MCF 10A (cell line): ENCODE measurements around the gene VSTM4. TPM values are rescaled to one million over a fixed set of nuclear protein-coding genes. Genes with fewer than 3 reads are reported as not detected.

Experiments used
- BruUV-seq: library from RNA; stranded (reverse); fragments of 400-500 nt; replicated peaks from 2 replicates; lab custom pipeline; 2021; lab: Mats Ljungman, UMichigan
- CTCF ChIA-PET: fragments of 300-600 bp; sonication (Branson Sonifier 250); formaldehyde crosslinking; extraction: SDS; loops from one replicate; lab custom pipeline; 2021; ENCODE audit warnings: antibody characterized with exemption, inconsistent platforms; lab: Yijun Ruan, JAX
- POLR2A ChIA-PET: fragments of 300-600, 350-650 bp; sonication (Branson Sonifier 250); formaldehyde crosslinking; extraction: SDS; loops from one replicate; lab custom pipeline; 2020; ENCODE audit warnings: antibody characterized with exemption, inconsistent platforms; lab: Yijun Ruan, JAX
- DNase-seq: peaks from one replicate; pipeline ENCODE4 v3.0.0-alpha.2; 2018; ENCODE audit not compliant: unreplicated experiment
- H3K27ac Mint-ChIP-seq: one replicate; pipeline ENCODE4 v1.8.0; 2022; ENCODE audit warnings: mild to moderate bottlenecking, low read depth, mixed read lengths; ENCODE audit not compliant: unreplicated experiment
- H3K27me3 Mint-ChIP-seq: one replicate; pipeline ENCODE4 v1.8.0; 2022; ENCODE audit warnings: mixed read lengths; ENCODE audit not compliant: insufficient read depth, unreplicated experiment
- H3K36me3 Mint-ChIP-seq: one replicate; pipeline ENCODE4 v1.8.0; 2022; ENCODE audit warnings: mild to moderate bottlenecking, moderate library complexity, mixed read lengths; ENCODE audit not compliant: insufficient read depth, unreplicated experiment
- H3K4me1 Mint-ChIP-seq: one replicate; pipeline ENCODE4 v1.8.0; 2022; ENCODE audit warnings: mixed read lengths; ENCODE audit not compliant: insufficient read depth, unreplicated experiment
- H3K4me3 Mint-ChIP-seq: one replicate; pipeline ENCODE4 v1.8.0; 2022; ENCODE audit warnings: mild to moderate bottlenecking, moderate library complexity, mixed read lengths; ENCODE audit not compliant: unreplicated experiment
- H3K9me3 Mint-ChIP-seq: one replicate; pipeline ENCODE4 v1.8.0; 2022; ENCODE audit warnings: mixed read lengths; ENCODE audit not compliant: unreplicated experiment
- intact Hi-C: fragments of 100-400 bp; cut with micrococcal nuclease; formaldehyde crosslinking; loops from 2 replicates; pipeline ENCODE4 v1.14.1; 2022
- microRNA-seq: library from miRNA; unstranded; fragments of <30 nt; microRNA quantifications from one replicate; pipeline ENCODE4 v1.2.0, GENCODE V29; 2022
- total RNA-seq: library from RNA; stranded (reverse); gene quantifications from 2 replicates; pipeline ENCODE4 v1.2.3, GENCODE V29; 2022
- TF ChIP-seq, protein P1 (sequence below): fragments of 200-600 bp; IDR thresholded peaks from one replicate; pipeline ENCODE4 v1.8.0; 2022; ENCODE audit warnings: antibody characterized with exemption, mild to moderate bottlenecking; ENCODE audit not compliant: unreplicated experiment

VSTM4 gene
- total RNA-seq, 1 experiment from 2014 or later, result not detected

DNA sequence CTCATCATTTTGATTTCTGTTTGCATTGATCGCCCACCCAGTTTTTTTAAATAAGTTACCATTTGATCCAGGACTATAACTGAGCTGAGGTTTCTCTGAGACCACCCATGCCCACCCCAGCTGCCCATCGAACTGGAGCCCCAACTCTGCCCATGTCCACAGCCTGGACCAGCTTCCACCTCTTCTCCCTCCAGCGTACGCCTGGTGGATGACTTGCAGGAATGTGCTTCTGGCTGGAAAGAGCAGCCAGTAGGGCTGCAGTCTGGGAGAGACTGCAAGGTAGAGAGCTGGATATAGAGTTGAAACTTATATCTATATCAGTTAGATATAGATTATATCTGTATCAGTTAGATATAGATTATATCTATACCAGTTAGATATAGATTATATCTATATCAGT lies 149.9 kb downstream of the VSTM4 start:
- BruUV-seq, result no TSS peak
- Mint-ChIP-seq H3K36me3 (no peaks in the 10 kb centered on the region), H3K9me3 (no peaks in the 10 kb centered on the region), H3K4me3 (no peak overlapping the region), H3K4me1 (no peaks in the 10 kb centered on the region), H3K27ac (no peak overlapping the region), H3K27me3 (peaks cover 34% of the 10 kb centered on the region)
- POLR2A ChIA-PET, result interaction anchor here (0.6 kb wide), 1 partner anchor 105 kb away, joined by 4 read pairs; no protein-coding TSS in a partner anchor
- no peak for DNase-seq
- CTCF ChIA-PET, result interaction anchor here (0.5 to 1.0 kb wide), 3 partner anchors 11 to 197 kb away, joined by 3 to 4 read pairs (median 4); no protein-coding TSS in a partner anchor
- intact Hi-C loops, result no loop called here
- TF ChIP-seq, protein P1, sequence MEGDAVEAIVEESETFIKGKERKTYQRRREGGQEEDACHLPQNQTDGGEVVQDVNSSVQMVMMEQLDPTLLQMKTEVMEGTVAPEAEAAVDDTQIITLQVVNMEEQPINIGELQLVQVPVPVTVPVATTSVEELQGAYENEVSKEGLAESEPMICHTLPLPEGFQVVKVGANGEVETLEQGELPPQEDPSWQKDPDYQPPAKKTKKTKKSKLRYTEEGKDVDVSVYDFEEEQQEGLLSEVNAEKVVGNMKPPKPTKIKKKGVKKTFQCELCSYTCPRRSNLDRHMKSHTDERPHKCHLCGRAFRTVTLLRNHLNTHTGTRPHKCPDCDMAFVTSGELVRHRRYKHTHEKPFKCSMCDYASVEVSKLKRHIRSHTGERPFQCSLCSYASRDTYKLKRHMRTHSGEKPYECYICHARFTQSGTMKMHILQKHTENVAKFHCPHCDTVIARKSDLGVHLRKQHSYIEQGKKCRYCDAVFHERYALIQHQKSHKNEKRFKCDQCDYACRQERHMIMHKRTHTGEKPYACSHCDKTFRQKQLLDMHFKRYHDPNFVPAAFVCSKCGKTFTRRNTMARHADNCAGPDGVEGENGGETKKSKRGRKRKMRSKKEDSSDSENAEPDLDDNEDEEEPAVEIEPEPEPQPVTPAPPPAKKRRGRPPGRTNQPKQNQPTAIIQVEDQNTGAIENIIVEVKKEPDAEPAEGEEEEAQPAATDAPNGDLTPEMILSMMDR, result no peak

Small RNAs within 50 kb of the gene (microRNA-seq; reads per million reads assigned to microRNA genes)
- not detected for gene MIR4294

Other genes starting within 250 kb of the VSTM4 start
- gene LRRC18, start 175.7 kb downstream of the VSTM4 start, total RNA-seq, result not detected in 2 replicates
- gene FAM170B, start 18.5 kb upstream of the VSTM4 start, total RNA-seq, result not detected in 2 replicates
- gene TMEM273, start 72.9 kb upstream of the VSTM4 start, total RNA-seq, result not detected in 2 replicates
- gene C10orf71, start 183.6 kb upstream of the VSTM4 start, total RNA-seq, result not detected in 2 replicates